NB4 (cell line): ENCODE measurements around the gene DAZAP1.

Experiments used
- CTCF ChIP-seq: IDR thresholded peaks from one replicate; pipeline ENCODE4 v1.5.1; 2012; ENCODE audit warnings: low read depth, low read length
- POLR2A ChIP-seq: IDR thresholded peaks from 2 replicates; pipeline ENCODE4 v1.6.1; 2011; ENCODE audit warnings: mild to moderate bottlenecking; ENCODE audit not compliant: insufficient read length; ENCODE audit errors: extremely low read depth

GRCh38 chr19:1411255-1412191 is 4.1 kb downstream of the DAZAP1 start:
- TF ChIP-seq POLR2A (no peak), CTCF (no peak)
